NCI-H69 (cell line): ENCODE data around the gene DIP2C.
"Not testable (repeated sequence)": the region's sequence is repeated elsewhere in the genome, so short reads cannot be mapped to it uniquely, and the experiment has no call there.

ENCODE experiments used
- DNase-seq: peaks from one replicate; lab custom pipeline; 2025; lab: John Stamatoyannopoulos, UW

The DIP2C gene

GRCh38 chr10:451856-452255 is 237.6 kb downstream of the DIP2C start:
- DNase-seq = no peak

GRCh38 chr10:451021-451471 is 238.4 kb downstream of the DIP2C start:
- no peak for DNase-seq

GRCh38 chr10:450463-450862 is 239.0 kb downstream of the DIP2C start:
- DNase-seq = peak; percentile 29

GRCh38 chr10:449331-449730 is 240.1 kb downstream of the DIP2C start:
- DNase-seq = not testable (repeated sequence)

GRCh38 chr10:443459-443858 is 246.0 kb downstream of the DIP2C start:
- peak; percentile 45 for DNase-seq

GRCh38 chr10:442209-442608 is 247.3 kb downstream of the DIP2C start:
- no peak for DNase-seq

- DNase-seq = no peak
Measured at GRCh38 chr10:441659-442058, 247.8 kb downstream of the DIP2C start.

- DNase-seq = no peak
Measured at GRCh38 chr10:440127-440526, 249.3 kb downstream of the DIP2C start.

GRCh38 chr10:437698-438490 is 251.6 kb downstream of the DIP2C start:
- DNase-seq = no peak

GRCh38 chr10:436911-437665 is 252.4 kb downstream of the DIP2C start:
- peak; percentile 9 for DNase-seq

- no peak for DNase-seq
Measured at GRCh38 chr10:436013-436697, 253.3 kb downstream of the DIP2C start.

GRCh38 chr10:435397-435796 is 254.1 kb downstream of the DIP2C start:
- no peak for DNase-seq

- no peak for DNase-seq
Measured at GRCh38 chr10:429696-430095, 259.8 kb downstream of the DIP2C start.

GRCh38 chr10:427761-428519 is 261.5 kb downstream of the DIP2C start:
- peak; percentile 61 for DNase-seq

GRCh38 chr10:425365-425764 is 264.1 kb downstream of the DIP2C start:
- DNase-seq = not testable (repeated sequence)

- DNase-seq = not testable (repeated sequence)
Measured at GRCh38 chr10:424724-425123, 264.7 kb downstream of the DIP2C start.

GRCh38 chr10:423178-423577 is 266.3 kb downstream of the DIP2C start:
- no peak for DNase-seq

- DNase-seq = no peak
Measured at GRCh38 chr10:422675-423074, 266.8 kb downstream of the DIP2C start.

GRCh38 chr10:422241-422640 is 267.2 kb downstream of the DIP2C start:
- no peak for DNase-seq

GRCh38 chr10:421170-421569 is 268.3 kb downstream of the DIP2C start:
- DNase-seq = no peak

- DNase-seq = no peak
Measured at GRCh38 chr10:420154-421121, 269.0 kb downstream of the DIP2C start.
